ENCODE data around the gene STRA8.

STRA8 gene

DNA sequence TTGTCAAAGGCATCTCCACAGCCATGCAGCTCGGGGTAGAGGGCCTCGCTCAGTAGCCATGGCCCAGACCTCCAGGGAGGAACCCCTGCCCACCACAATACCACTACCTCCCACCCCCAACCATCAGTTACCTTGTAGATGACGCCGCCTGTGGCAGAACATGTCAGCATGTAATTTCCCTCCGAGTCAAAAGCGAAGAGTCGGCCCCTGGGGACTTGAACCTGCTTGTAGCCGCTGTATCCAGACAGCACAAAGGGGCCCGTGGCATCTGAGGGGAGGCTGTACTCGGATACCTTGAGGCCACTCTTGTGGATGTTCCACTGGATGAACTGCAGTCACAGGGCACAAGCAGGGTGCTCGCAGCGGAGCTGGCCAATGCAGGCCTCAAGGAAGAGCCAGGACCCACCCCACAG is 46.8 kb upstream of the STRA8 start:
- Histone ChIP-seq H3K14ac (ENCODE audit: low read length) (no peak overlapping the region), H3K27ac (ENCODE audit: low read depth, low read length) (no peak overlapping the region), H4K91ac (ENCODE audit: low read depth, low read length) (no peak overlapping the region), H2AFZ (ENCODE audit: insufficient read depth, low read length, poor library complexity) (no peak overlapping the region), H3K79me1 (ENCODE audit: low read length) (no peaks in the 10 kb centered on the region), H3K9ac (ENCODE audit: low read length) (no peak overlapping the region), H3K23ac (ENCODE audit: low read length) (no peak overlapping the region), H4K8ac (ENCODE audit: low read depth, low read length) (no peak overlapping the region), H3K4me1 (ENCODE audit: control insufficient read depth in 1 of 2, insufficient read depth in 2 of 2, low read length in 2 of 2) (no peaks in the 10 kb centered on the region), H2BK5ac (ENCODE audit: low read depth, low read length, poor library complexity) (no peak overlapping the region), H2BK12ac (ENCODE audit: low read length) (no peak overlapping the region), H3K9me3 (ENCODE audit: insufficient read depth, low read depth, low read length) (peaks cover 8% of the 10 kb centered on the region), H3K4me3 (ENCODE audit: low read depth, low read length) (no peak overlapping the region), H2AK5ac (ENCODE audit: low read length) (no peak overlapping the region), H3K79me2 (ENCODE audit: control insufficient read depth, insufficient read depth, low read length, poor library complexity) (no peaks in the 10 kb centered on the region), H3K4ac (ENCODE audit: low read depth, low read length) (no peak overlapping the region), H3K27me3 (ENCODE audit: insufficient read depth, low read length) (no peaks in the 10 kb centered on the region), H3K18ac (ENCODE audit: low read length) (no peak overlapping the region), H3K36me3 (ENCODE audit: control insufficient read depth in 1 of 2, insufficient read depth in 2 of 2, low read length in 2 of 2) (peaks cover 39 to 42% of the 10 kb centered on the region in 2 experiments), H3K4me2 (ENCODE audit: low read length) (no peak overlapping the region), H4K12ac (ENCODE audit: low read depth, low read length) (no peak overlapping the region), H2BK120ac (ENCODE audit: insufficient read depth, low read length, poor library complexity) (no peak overlapping the region)
- WGBS (ENCODE audit: extremely low coverage, insufficient coverage, insufficient read length): no CpG with 5 or more reads among the region's 12 CpGs
- DNase-seq: no peak

DNA sequence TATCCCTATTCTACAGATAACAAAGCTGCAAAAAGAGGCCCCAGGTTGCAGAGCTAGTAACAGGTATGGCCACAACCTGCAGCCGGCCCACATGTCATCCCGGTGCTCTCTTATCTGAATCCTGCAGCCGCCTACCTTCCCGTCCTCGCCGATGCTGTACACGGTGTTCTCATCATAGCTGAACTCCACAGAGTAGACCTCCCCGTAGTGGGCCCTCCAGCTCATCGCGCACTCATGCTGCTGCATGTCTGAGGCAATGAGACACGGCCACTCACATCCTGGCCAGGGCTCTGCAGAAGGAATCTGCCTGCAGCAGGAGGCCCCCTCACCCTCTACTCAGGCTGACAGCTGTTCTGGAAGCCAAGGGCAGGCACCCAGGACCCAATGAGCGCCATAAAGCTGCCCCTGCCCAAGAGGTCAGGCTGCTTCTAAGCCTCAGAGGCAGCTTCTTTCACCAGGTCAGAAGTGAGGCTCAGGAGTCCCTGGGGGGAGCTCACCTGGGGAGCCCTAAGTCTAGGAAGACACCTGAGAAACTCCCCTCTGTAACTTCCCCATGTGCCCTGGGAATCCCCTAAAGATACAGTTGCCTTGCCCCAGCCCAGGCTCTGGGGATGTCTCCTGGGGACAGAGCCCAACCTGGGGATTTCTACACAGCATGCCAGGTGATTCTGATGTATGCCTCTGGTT is 45.2 kb upstream of the STRA8 start:
- H2BK120ac ChIP-seq (ENCODE audit: insufficient read depth, low read length, poor library complexity): no peak overlapping the region
- no peak overlapping the region for H3K18ac ChIP-seq (ENCODE audit: low read length)
- no peak overlapping the region for H4K8ac ChIP-seq (ENCODE audit: low read depth, low read length)
- no peaks in the 10 kb centered on the region for H3K27me3 ChIP-seq (ENCODE audit: insufficient read depth, low read length)
- no peak overlapping the region for H2BK5ac ChIP-seq (ENCODE audit: low read depth, low read length, poor library complexity)
- no peak overlapping the region for H3K23ac ChIP-seq (ENCODE audit: low read length)
- no peak overlapping the region for H3K4ac ChIP-seq (ENCODE audit: low read depth, low read length)
- H2BK12ac ChIP-seq (ENCODE audit: low read length): no peak overlapping the region
- H4K12ac ChIP-seq (ENCODE audit: low read depth, low read length): no peak overlapping the region
- no peak overlapping the region for H3K4me3 ChIP-seq (ENCODE audit: low read depth, low read length)
- no peaks in the 10 kb centered on the region for H3K9me3 ChIP-seq (ENCODE audit: insufficient read depth, low read depth, low read length)
- H2AK5ac ChIP-seq (ENCODE audit: low read length): no peak overlapping the region
- H3K27ac ChIP-seq (ENCODE audit: low read depth, low read length): no peak overlapping the region
- no peaks in the 10 kb centered on the region for H3K4me1 ChIP-seq (ENCODE audit: control insufficient read depth in 1 of 2, insufficient read depth in 2 of 2, low read length in 2 of 2)
- no peak overlapping the region for H2AFZ ChIP-seq (ENCODE audit: insufficient read depth, low read length, poor library complexity)
- H3K4me2 ChIP-seq (ENCODE audit: low read length): no peak overlapping the region
- no peaks in the 10 kb centered on the region for H3K79me2 ChIP-seq (ENCODE audit: control insufficient read depth, insufficient read depth, low read length, poor library complexity)
- no peak overlapping the region for H4K91ac ChIP-seq (ENCODE audit: low read depth, low read length)
- H3K79me1 ChIP-seq (ENCODE audit: low read length): no peaks in the 10 kb centered on the region
- no peak for DNase-seq
- no peak overlapping the region for H3K9ac ChIP-seq (ENCODE audit: low read length)
- H3K36me3 ChIP-seq (ENCODE audit: control insufficient read depth in 1 of 2, insufficient read depth in 2 of 2, low read length in 2 of 2): peaks cover 45 to 46% of the 10 kb centered on the region in 2 experiments
- H3K14ac ChIP-seq (ENCODE audit: low read length): no peak overlapping the region
- no CpG with 5 or more reads among the region's 12 CpGs for WGBS (ENCODE audit: extremely low coverage, insufficient coverage, insufficient read length)

DNA sequence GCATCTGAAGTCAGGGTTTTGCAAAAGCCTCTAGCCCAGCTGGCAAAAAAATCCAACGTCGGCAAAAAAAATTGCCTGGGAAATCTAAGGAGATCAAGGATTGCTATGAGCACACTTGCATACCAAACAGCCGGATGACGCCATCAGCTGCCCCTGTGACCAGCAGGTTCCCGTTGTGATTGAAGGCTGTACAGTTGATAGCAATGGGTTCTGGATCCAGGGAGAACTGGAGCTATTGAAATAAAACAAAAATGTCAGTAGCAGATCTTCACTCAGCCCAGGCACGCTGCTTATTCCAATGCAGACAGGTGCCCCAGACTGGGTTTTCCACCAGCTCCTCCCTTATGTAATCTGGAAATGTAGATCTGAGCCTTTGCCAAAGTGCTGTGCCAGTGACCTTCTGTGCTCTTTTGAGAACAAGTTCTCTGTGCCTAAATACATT is 44.4 kb upstream of the STRA8 start:
- Histone ChIP-seq H3K36me3 (ENCODE audit: control insufficient read depth in 1 of 2, insufficient read depth in 2 of 2, low read length in 2 of 2) (peaks cover 48% of the 10 kb centered on the region in 2 experiments), H3K4ac (ENCODE audit: low read depth, low read length) (no peak overlapping the region)

DNA sequence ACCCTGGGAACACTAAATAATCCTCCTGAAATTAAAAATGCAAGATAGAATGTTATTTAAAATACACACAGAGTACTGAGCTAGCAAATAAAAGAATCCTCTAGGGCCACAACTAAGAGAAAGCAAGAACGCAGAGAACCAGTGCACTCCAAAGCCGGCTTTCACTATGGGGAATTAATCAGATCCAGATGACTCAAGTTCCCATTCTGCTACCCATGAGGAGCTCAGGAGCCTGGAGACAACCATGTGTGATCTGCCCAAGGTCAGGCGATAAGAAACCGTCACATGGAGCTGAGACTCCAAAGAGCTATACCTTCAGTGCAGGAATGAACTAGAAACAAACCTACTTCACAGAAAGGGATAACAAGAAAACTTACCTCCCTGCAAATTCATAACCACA is 43.7 kb upstream of the STRA8 start:
- Histone ChIP-seq H3K79me2 (ENCODE audit: control insufficient read depth, insufficient read depth, low read length, poor library complexity) (no peaks in the 10 kb centered on the region), H3K4me1 (ENCODE audit: control insufficient read depth in 1 of 2, insufficient read depth in 2 of 2, low read length in 2 of 2) (no peaks in the 10 kb centered on the region), H3K4me2 (ENCODE audit: low read length) (no peak overlapping the region), H3K23ac (ENCODE audit: low read length) (no peak overlapping the region), H3K9ac (ENCODE audit: low read length) (no peak overlapping the region), H3K14ac (ENCODE audit: low read length) (no peak overlapping the region), H2BK120ac (ENCODE audit: insufficient read depth, low read length, poor library complexity) (no peak overlapping the region), H3K9me3 (ENCODE audit: insufficient read depth, low read depth, low read length) (no peaks in the 10 kb centered on the region), H3K79me1 (ENCODE audit: low read length) (no peaks in the 10 kb centered on the region), H2AK5ac (ENCODE audit: low read length) (no peak overlapping the region), H2BK5ac (ENCODE audit: low read depth, low read length, poor library complexity) (no peak overlapping the region), H4K12ac (ENCODE audit: low read depth, low read length) (no peak overlapping the region), H3K4ac (ENCODE audit: low read depth, low read length) (no peak overlapping the region), H3K18ac (ENCODE audit: low read length) (no peak overlapping the region), H4K91ac (ENCODE audit: low read depth, low read length) (no peak overlapping the region), H3K27ac (ENCODE audit: low read depth, low read length) (no peak overlapping the region), H3K27me3 (ENCODE audit: insufficient read depth, low read length) (no peaks in the 10 kb centered on the region), H2AFZ (ENCODE audit: insufficient read depth, low read length, poor library complexity) (no peak overlapping the region), H3K4me3 (ENCODE audit: low read depth, low read length) (no peak overlapping the region), H2BK12ac (ENCODE audit: low read length) (no peak overlapping the region), H3K36me3 (ENCODE audit: control insufficient read depth in 1 of 2, insufficient read depth in 2 of 2, low read length in 2 of 2) (peaks cover 49 to 51% of the 10 kb centered on the region in 2 experiments), H4K8ac (ENCODE audit: low read depth, low read length) (no peak overlapping the region)
- WGBS (ENCODE audit: extremely low coverage, insufficient coverage, insufficient read length): no CpG with 5 or more reads among the region's 4 CpGs
- no peak for DNase-seq

More for the DNA sequence above, 44.4 kb upstream of the STRA8 start:
- H2BK12ac ChIP-seq (ENCODE audit: low read length): no peak overlapping the region
- no peaks in the 10 kb centered on the region for H3K79me2 ChIP-seq (ENCODE audit: control insufficient read depth, insufficient read depth, low read length, poor library complexity)
- DNase-seq: peak; percentile 48 to 69
- H2AFZ ChIP-seq (ENCODE audit: insufficient read depth, low read length, poor library complexity): no peak overlapping the region
- H4K12ac ChIP-seq (ENCODE audit: low read depth, low read length): no peak overlapping the region
- H3K4me2 ChIP-seq (ENCODE audit: low read length): no peak overlapping the region
- no peaks in the 10 kb centered on the region for H3K4me1 ChIP-seq (ENCODE audit: control insufficient read depth in 1 of 2, insufficient read depth in 2 of 2, low read length in 2 of 2)
- no peaks in the 10 kb centered on the region for H3K9me3 ChIP-seq (ENCODE audit: insufficient read depth, low read depth, low read length)
- H3K4me3 ChIP-seq (ENCODE audit: low read depth, low read length): no peak overlapping the region
- H2BK5ac ChIP-seq (ENCODE audit: low read depth, low read length, poor library complexity): no peak overlapping the region
- no peak overlapping the region for H3K9ac ChIP-seq (ENCODE audit: low read length)
- H3K23ac ChIP-seq (ENCODE audit: low read length): no peak overlapping the region
- H3K27me3 ChIP-seq (ENCODE audit: insufficient read depth, low read length): no peaks in the 10 kb centered on the region
- H3K27ac ChIP-seq (ENCODE audit: low read depth, low read length): no peak overlapping the region
- H2AK5ac ChIP-seq (ENCODE audit: low read length): no peak overlapping the region
- H3K14ac ChIP-seq (ENCODE audit: low read length): no peak overlapping the region
- H3K18ac ChIP-seq (ENCODE audit: low read length): no peak overlapping the region
- H4K8ac ChIP-seq (ENCODE audit: low read depth, low read length): no peak overlapping the region
- no CpG with 5 or more reads among the region's 6 CpGs for WGBS (ENCODE audit: extremely low coverage, insufficient coverage, insufficient read length)
- H4K91ac ChIP-seq (ENCODE audit: low read depth, low read length): no peak overlapping the region
- H2BK120ac ChIP-seq (ENCODE audit: insufficient read depth, low read length, poor library complexity): no peak overlapping the region
- no peaks in the 10 kb centered on the region for H3K79me1 ChIP-seq (ENCODE audit: low read length)

Data from trophoblast cell (in vitro differentiated cells and primary cell).